ENCODE results near the gene CPEB2. TPM values are rescaled to one million over a fixed set of nuclear protein-coding genes. Genes with fewer than 3 reads are reported as not detected.

Gene CPEB2
- total RNA-seq, 1 experiment from 2014 or later: 3.3 TPM

DNA sequence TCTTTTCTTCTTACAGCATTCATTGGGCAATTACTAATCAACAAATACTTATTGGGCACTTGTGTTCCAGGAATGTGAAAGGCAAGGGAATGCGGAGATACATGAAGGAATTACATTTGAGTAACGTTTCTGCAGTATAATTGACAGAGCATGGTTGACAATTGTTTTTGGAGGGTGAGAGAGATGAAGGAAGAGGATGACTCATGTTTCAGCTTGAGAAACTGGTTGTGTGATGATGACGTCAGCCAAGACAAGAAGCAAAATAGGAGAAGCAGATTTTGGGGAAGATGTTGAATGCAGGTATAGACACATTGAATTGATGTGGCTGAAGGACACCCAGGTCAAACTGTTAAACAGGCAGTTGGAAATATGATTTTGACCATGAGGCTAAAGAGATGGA is 8.0 kb upstream of the CPEB2 start:
- CTCF ChIA-PET: no interaction called here
- DNase-seq (ENCODE audit: low spot score): no peak

More for the DNA sequence above, 8.0 kb upstream of the CPEB2 start:
- ATAC-seq: no peak
- POLR2A ChIA-PET: no interaction called here
- peaks cover 5% of the 10 kb centered on the region for H3K4me1 Mint-ChIP-seq
- no peak overlapping the region for H3K27ac Mint-ChIP-seq
- H3K4me3 Mint-ChIP-seq: no peak overlapping the region
- H3K36me3 Mint-ChIP-seq: no peaks in the 10 kb centered on the region
- TF ChIP-seq, protein P1, sequence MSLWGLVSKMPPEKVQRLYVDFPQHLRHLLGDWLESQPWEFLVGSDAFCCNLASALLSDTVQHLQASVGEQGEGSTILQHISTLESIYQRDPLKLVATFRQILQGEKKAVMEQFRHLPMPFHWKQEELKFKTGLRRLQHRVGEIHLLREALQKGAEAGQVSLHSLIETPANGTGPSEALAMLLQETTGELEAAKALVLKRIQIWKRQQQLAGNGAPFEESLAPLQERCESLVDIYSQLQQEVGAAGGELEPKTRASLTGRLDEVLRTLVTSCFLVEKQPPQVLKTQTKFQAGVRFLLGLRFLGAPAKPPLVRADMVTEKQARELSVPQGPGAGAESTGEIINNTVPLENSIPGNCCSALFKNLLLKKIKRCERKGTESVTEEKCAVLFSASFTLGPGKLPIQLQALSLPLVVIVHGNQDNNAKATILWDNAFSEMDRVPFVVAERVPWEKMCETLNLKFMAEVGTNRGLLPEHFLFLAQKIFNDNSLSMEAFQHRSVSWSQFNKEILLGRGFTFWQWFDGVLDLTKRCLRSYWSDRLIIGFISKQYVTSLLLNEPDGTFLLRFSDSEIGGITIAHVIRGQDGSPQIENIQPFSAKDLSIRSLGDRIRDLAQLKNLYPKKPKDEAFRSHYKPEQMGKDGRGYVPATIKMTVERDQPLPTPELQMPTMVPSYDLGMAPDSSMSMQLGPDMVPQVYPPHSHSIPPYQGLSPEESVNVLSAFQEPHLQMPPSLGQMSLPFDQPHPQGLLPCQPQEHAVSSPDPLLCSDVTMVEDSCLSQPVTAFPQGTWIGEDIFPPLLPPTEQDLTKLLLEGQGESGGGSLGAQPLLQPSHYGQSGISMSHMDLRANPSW (CRISPR knock-in tag; conservative IDR thresholded peaks at IDR 0.05; ENCODE audit: low read depth): no peak
- TF ChIP-seq, protein P2, sequence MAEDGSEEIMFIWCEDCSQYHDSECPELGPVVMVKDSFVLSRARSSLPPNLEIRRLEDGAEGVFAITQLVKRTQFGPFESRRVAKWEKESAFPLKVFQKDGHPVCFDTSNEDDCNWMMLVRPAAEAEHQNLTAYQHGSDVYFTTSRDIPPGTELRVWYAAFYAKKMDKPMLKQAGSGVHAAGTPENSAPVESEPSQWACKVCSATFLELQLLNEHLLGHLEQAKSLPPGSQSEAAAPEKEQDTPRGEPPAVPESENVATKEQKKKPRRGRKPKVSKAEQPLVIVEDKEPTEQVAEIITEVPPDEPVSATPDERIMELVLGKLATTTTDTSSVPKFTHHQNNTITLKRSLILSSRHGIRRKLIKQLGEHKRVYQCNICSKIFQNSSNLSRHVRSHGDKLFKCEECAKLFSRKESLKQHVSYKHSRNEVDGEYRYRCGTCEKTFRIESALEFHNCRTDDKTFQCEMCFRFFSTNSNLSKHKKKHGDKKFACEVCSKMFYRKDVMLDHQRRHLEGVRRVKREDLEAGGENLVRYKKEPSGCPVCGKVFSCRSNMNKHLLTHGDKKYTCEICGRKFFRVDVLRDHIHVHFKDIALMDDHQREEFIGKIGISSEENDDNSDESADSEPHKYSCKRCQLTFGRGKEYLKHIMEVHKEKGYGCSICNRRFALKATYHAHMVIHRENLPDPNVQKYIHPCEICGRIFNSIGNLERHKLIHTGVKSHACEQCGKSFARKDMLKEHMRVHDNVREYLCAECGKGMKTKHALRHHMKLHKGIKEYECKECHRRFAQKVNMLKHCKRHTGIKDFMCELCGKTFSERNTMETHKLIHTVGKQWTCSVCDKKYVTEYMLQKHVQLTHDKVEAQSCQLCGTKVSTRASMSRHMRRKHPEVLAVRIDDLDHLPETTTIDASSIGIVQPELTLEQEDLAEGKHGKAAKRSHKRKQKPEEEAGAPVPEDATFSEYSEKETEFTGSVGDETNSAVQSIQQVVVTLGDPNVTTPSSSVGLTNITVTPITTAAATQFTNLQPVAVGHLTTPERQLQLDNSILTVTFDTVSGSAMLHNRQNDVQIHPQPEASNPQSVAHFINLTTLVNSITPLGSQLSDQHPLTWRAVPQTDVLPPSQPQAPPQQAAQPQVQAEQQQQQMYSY (CRISPR knock-in tag; IDR thresholded peaks at IDR 0.05): no peak
- TF ChIP-seq OVOL2 (CRISPR knock-in tag; IDR thresholded peaks at IDR 0.05; ENCODE audit: borderline replicate concordance) (no peak), GRHL2 (CRISPR knock-in tag; IDR thresholded peaks at IDR 0.05; ENCODE audit: insufficient replicate concordance, severe bottlenecking) (no peak), ZNF416 (CRISPR knock-in tag; IDR thresholded peaks at IDR 0.05) (no peak), FOXP1 (CRISPR knock-in tag; IDR thresholded peaks at IDR 0.05; ENCODE audit: borderline replicate concordance) (no peak), ZNF219 (CRISPR knock-in tag; IDR thresholded peaks at IDR 0.05; ENCODE audit: borderline replicate concordance) (no peak), FOXK1 (CRISPR knock-in tag; IDR thresholded peaks at IDR 0.05) (no peak), NR1H2 (CRISPR knock-in tag; IDR thresholded peaks at IDR 0.05) (no peak), SMAD3 (CRISPR knock-in tag; IDR thresholded peaks at IDR 0.05; ENCODE audit: borderline replicate concordance) (no peak)
- TF ChIP-seq, protein P3, sequence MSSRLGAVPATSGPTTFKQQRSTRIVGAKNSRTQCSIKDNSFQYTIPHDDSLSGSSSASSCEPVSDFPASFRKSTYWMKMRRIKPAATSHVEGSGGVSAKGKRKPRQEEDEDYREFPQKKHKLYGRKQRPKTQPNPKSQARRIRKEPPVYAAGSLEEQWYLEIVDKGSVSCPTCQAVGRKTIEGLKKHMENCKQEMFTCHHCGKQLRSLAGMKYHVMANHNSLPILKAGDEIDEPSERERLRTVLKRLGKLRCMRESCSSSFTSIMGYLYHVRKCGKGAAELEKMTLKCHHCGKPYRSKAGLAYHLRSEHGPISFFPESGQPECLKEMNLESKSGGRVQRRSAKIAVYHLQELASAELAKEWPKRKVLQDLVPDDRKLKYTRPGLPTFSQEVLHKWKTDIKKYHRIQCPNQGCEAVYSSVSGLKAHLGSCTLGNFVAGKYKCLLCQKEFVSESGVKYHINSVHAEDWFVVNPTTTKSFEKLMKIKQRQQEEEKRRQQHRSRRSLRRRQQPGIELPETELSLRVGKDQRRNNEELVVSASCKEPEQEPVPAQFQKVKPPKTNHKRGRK (CRISPR knock-in tag; IDR thresholded peaks at IDR 0.05; ENCODE audit: borderline replicate concordance): no peak
- TF ChIP-seq, protein P4, sequence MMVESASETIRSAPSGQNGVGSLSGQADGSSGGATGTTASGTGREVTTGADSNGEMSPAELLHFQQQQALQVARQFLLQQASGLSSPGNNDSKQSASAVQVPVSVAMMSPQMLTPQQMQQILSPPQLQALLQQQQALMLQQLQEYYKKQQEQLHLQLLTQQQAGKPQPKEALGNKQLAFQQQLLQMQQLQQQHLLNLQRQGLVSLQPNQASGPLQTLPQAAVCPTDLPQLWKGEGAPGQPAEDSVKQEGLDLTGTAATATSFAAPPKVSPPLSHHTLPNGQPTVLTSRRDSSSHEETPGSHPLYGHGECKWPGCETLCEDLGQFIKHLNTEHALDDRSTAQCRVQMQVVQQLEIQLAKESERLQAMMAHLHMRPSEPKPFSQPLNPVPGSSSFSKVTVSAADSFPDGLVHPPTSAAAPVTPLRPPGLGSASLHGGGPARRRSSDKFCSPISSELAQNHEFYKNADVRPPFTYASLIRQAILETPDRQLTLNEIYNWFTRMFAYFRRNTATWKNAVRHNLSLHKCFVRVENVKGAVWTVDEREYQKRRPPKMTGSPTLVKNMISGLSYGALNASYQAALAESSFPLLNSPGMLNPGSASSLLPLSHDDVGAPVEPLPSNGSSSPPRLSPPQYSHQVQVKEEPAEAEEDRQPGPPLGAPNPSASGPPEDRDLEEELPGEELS (CRISPR knock-in tag; IDR thresholded peaks at IDR 0.05): no peak
- TF ChIP-seq, protein P5, sequence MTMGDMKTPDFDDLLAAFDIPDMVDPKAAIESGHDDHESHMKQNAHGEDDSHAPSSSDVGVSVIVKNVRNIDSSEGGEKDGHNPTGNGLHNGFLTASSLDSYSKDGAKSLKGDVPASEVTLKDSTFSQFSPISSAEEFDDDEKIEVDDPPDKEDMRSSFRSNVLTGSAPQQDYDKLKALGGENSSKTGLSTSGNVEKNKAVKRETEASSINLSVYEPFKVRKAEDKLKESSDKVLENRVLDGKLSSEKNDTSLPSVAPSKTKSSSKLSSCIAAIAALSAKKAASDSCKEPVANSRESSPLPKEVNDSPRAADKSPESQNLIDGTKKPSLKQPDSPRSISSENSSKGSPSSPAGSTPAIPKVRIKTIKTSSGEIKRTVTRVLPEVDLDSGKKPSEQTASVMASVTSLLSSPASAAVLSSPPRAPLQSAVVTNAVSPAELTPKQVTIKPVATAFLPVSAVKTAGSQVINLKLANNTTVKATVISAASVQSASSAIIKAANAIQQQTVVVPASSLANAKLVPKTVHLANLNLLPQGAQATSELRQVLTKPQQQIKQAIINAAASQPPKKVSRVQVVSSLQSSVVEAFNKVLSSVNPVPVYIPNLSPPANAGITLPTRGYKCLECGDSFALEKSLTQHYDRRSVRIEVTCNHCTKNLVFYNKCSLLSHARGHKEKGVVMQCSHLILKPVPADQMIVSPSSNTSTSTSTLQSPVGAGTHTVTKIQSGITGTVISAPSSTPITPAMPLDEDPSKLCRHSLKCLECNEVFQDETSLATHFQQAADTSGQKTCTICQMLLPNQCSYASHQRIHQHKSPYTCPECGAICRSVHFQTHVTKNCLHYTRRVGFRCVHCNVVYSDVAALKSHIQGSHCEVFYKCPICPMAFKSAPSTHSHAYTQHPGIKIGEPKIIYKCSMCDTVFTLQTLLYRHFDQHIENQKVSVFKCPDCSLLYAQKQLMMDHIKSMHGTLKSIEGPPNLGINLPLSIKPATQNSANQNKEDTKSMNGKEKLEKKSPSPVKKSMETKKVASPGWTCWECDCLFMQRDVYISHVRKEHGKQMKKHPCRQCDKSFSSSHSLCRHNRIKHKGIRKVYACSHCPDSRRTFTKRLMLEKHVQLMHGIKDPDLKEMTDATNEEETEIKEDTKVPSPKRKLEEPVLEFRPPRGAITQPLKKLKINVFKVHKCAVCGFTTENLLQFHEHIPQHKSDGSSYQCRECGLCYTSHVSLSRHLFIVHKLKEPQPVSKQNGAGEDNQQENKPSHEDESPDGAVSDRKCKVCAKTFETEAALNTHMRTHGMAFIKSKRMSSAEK (CRISPR knock-in tag; IDR thresholded peaks at IDR 0.05; ENCODE audit: borderline replicate concordance): no peak
- TF ChIP-seq, protein P6, sequence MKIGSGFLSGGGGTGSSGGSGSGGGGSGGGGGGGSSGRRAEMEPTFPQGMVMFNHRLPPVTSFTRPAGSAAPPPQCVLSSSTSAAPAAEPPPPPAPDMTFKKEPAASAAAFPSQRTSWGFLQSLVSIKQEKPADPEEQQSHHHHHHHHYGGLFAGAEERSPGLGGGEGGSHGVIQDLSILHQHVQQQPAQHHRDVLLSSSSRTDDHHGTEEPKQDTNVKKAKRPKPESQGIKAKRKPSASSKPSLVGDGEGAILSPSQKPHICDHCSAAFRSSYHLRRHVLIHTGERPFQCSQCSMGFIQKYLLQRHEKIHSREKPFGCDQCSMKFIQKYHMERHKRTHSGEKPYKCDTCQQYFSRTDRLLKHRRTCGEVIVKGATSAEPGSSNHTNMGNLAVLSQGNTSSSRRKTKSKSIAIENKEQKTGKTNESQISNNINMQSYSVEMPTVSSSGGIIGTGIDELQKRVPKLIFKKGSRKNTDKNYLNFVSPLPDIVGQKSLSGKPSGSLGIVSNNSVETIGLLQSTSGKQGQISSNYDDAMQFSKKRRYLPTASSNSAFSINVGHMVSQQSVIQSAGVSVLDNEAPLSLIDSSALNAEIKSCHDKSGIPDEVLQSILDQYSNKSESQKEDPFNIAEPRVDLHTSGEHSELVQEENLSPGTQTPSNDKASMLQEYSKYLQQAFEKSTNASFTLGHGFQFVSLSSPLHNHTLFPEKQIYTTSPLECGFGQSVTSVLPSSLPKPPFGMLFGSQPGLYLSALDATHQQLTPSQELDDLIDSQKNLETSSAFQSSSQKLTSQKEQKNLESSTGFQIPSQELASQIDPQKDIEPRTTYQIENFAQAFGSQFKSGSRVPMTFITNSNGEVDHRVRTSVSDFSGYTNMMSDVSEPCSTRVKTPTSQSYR (CRISPR knock-in tag; IDR thresholded peaks at IDR 0.05): no peak
- TF ChIP-seq, protein P7, sequence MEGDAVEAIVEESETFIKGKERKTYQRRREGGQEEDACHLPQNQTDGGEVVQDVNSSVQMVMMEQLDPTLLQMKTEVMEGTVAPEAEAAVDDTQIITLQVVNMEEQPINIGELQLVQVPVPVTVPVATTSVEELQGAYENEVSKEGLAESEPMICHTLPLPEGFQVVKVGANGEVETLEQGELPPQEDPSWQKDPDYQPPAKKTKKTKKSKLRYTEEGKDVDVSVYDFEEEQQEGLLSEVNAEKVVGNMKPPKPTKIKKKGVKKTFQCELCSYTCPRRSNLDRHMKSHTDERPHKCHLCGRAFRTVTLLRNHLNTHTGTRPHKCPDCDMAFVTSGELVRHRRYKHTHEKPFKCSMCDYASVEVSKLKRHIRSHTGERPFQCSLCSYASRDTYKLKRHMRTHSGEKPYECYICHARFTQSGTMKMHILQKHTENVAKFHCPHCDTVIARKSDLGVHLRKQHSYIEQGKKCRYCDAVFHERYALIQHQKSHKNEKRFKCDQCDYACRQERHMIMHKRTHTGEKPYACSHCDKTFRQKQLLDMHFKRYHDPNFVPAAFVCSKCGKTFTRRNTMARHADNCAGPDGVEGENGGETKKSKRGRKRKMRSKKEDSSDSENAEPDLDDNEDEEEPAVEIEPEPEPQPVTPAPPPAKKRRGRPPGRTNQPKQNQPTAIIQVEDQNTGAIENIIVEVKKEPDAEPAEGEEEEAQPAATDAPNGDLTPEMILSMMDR (IDR thresholded peaks at IDR 0.05): no peak
- TF ChIP-seq, protein P8, sequence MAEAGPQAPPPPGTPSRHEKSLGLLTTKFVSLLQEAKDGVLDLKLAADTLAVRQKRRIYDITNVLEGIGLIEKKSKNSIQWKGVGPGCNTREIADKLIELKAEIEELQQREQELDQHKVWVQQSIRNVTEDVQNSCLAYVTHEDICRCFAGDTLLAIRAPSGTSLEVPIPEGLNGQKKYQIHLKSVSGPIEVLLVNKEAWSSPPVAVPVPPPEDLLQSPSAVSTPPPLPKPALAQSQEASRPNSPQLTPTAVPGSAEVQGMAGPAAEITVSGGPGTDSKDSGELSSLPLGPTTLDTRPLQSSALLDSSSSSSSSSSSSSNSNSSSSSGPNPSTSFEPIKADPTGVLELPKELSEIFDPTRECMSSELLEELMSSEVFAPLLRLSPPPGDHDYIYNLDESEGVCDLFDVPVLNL (CRISPR knock-in tag; IDR thresholded peaks at IDR 0.05; ENCODE audit: borderline replicate concordance, low read depth): no peak
- H3K27me3 Mint-ChIP-seq (ENCODE audit: low read depth): no peaks in the 10 kb centered on the region; the same call in 1 of the 2 replicates
- peaks cover 4% of the 10 kb centered on the region; the same call in 1 of the 2 replicates for H3K9me3 Mint-ChIP-seq
